GM21723 (cell line): ENCODE data around the gene TGFB1.
A peak's percentile ranks its signal among the peaks of the same experiment; 100 is the strongest.
"Not testable (repeated sequence)": the region's sequence is repeated elsewhere in the genome, so short reads cannot be mapped to it uniquely, and the experiment has no call there.

ENCODE experiments used
- ATAC-seq: cut with Tn5 transposase; IDR thresholded peaks from one replicate; pipeline ENCODE4 v1.9.1; 2021; ENCODE audit warnings: mild to moderate bottlenecking, moderate library complexity; ENCODE audit not compliant: unreplicated experiment

The TGFB1 gene

GRCh38 chr19:41371119-41371518 lies 17.4 kb upstream of the TGFB1 start:
- not testable (repeated sequence) for ATAC-seq

- no peak for ATAC-seq
These were observed 16.0 kb upstream of the TGFB1 start for GRCh38 chr19:41369769-41370168.

- ATAC-seq, result no peak
These were observed 14.2 kb upstream of the TGFB1 start for GRCh38 chr19:41367848-41368301.

DNA sequence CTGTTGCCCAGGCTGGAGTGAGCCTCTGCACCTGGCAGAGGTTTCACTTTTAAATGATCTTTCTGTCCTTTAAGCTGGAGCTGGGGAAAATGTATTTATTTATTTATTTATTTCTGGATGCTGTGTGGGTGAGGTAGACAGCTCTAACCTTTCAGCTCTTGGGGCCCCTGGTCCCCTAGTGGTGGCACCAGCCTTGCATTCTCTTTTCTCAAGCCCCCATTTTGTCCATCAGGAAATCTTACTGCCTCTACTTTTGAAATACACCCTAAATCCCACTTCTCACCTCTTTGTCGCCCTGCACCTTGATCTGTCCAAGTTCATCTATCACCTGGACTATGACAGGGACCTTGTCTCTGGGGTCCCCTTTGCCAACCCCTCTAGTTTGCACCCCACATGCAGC lies 12.4 kb upstream of the TGFB1 start:
- ATAC-seq, result no peak

DNA sequence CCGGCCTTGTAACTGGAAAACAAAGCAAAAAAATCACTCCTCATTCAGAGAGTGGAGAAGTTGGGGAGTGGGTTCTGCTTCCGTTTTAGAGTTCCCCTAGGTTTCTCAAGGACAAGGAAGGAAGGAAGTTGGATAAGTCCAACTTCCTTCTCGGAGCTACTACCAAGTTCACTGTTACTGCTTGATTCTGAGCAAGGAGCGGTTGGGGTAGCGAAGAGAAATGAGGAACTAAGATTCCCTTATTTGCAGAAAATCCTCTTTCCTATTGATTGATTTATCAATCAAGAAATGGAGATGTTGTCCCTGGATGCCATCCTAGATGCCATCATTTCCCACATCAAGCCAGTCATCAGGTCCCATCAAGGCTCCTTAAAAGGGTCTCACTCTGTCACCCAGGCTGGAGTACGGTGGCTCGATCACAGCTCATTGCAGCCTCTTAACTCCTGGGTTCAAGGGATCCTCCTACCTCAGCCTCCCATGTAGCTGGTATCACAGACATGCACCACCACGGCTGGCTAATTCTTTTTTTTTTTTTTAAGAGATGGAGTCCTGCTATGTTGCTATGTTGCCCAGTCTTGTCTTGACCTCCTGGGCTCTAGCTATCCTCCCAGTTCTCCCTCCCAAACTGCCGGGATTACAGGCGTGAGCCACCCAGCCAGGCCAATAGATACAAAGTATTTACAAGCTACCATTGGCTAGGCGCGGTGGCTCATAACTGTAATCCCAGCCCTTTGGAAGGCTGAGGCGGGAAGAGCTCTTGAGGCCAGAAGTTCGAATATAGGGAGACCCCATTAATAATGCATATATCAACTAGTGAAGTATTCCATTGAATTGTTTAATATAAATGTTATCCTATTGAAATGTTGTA lies 11.0 kb upstream of the TGFB1 start:
- no peak for ATAC-seq

GRCh38 chr19:41363753-41364523 lies 10.2 kb upstream of the TGFB1 start, which contains the start of gene B9D2:
B9D2 (minus strand) TSS chr19:41364149; CDS start chr19:41363519, 630 bp downstream.
- peak; percentile 82 for ATAC-seq

GRCh38 chr19:41363371-41363752 lies 9.6 kb upstream of the TGFB1 start:
- no peak for ATAC-seq

- ATAC-seq, result no peak
These were observed 8.6 kb upstream of the TGFB1 start for GRCh38 chr19:41362143-41362847.

GRCh38 chr19:41359741-41360140 lies 6.0 kb upstream of the TGFB1 start:
- no peak for ATAC-seq

DNA sequence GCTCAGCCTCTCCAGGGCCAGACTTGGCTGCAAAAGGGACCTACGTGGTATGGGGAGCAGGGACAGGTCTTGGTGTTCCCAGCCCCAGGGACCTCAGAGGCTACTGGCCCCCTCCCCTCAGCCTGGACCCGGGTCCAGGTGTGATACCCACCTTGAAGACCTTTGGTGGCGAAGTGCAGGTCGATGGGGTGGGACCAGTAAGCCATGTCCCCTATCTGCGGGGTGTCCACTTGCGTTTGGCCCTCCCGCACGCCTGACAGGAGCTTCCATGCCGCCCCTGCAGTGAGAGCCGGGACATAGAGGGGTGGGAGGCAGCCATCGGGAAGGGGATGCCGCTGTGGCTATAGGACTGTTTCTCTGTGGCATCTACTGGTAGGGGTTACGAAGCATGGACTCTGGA lies 4.0 kb upstream of the TGFB1 start:
- no peak for ATAC-seq

GRCh38 chr19:41356984-41357739 lies 3.4 kb upstream of the TGFB1 start:
- no peak for ATAC-seq

DNA sequence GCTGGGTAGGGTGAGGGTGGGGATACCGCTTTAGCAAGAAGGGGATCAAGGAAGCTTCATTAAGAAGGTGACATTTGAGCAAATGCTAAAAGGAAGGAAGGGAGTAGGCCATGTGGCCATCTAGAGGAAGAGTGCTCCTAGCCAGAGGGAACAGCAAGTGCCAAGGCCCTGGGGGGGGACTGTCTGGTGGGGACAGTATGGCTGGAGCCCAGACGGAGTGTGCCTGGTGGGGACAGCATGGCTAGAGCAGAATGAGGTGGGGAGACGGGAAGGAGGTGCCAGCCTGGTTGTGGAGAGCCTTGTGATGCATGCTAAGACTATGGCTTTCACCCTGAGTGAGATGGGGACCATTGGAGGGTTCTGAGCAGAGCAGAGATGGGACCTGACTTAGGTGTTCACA lies 2.1 kb upstream of the TGFB1 start:
- no peak for ATAC-seq

- no peak for ATAC-seq
These were observed 1.3 kb upstream of the TGFB1 start for GRCh38 chr19:41355035-41355434.

- ATAC-seq, result peak; percentile 8
These were observed 726 bp upstream of the TGFB1 start for GRCh38 chr19:41354343-41354953.

GRCh38 chr19:41352609-41353465 lies 885 bp downstream of the TGFB1 start:
- ATAC-seq, result peak; percentile 3

GRCh38 chr19:41352279-41352608 lies 1.5 kb downstream of the TGFB1 start:
- no peak for ATAC-seq

DNA sequence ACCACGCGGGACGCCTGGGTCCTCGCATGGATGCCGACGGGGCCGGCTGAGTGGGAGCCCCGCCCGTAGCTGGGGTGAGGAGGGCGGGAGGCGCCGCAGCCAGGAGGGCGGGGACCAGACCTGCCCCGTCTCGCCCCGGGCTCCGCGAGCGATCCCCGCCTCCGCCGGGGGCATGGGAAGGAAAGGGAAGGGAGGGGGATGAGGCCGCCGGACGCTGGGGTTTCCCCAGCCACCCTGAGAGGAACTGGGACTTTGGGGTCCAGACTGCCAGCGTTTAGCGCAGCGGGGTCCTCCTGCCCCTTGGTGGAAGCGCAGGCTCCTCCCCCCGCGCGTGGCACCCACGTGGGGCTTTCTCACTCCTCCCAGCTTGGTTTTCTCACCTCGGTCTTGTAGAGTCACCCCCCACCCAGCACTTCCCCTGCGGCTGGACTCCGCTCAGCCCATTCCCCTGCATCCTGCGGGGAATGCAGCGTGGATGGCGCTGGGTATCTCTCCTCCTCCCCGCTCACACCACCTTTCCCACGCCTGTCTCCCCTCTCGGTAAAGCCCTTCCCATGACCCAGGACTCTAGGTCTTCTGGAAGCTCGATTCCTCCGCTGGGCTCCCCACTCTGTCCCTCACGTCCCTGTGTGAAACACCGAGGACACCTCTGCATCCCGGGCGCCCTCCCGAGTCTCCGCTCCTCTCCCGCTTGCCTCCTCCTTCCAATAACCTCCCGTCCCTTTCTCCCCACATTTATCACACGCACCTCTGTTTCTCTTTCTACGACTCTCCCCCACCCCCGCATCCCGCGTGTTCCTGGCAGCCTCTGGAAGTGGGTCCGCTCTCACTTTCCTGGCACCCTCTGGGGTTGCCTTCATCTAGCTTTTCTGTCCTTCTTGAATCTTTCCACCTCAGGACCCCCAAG lies 2.1 kb downstream of the TGFB1 start:
- ATAC-seq, result peak; percentile 35

GRCh38 chr19:41350735-41351338 lies 2.9 kb downstream of the TGFB1 start:
- ATAC-seq, result peak; percentile 12
